Central memory CD8-positive, alpha-beta T cell (primary cell): ENCODE measurements around the gene CLASRP.
A peak's percentile ranks its signal among the peaks of the same experiment; 100 is the strongest.

Source experiments
- ATAC-seq: fragments of 150-1000 bp; cut with Tn5 transposase; replicated peaks from 2 replicates; pipeline ENCODE4 v1.10.0; 2022; ENCODE audit warnings: mild to moderate bottlenecking, moderate FRiP score, moderate number of reproducible peaks; ENCODE audit not compliant: poor library complexity, severe bottlenecking; ENCODE audit errors: extremely low read depth
- DNase-seq, 2 donors: peaks; one replicate each; pipeline ENCODE4 v3.0.0; 2021; ENCODE audit warnings: low spot score in 2 of 2
- H3K27ac Mint-ChIP-seq: one replicate; pipeline ENCODE4 v1.8.0; 2022; ENCODE audit warnings: low read depth, mild to moderate bottlenecking, moderate library complexity, mixed read lengths
- H3K27me3 Mint-ChIP-seq: one replicate; pipeline ENCODE4 v1.8.0; 2022; ENCODE audit warnings: mixed read lengths
- H3K36me3 Mint-ChIP-seq: one replicate; pipeline ENCODE4 v1.8.0; 2022; ENCODE audit warnings: mild to moderate bottlenecking, moderate library complexity, mixed read lengths; ENCODE audit not compliant: insufficient read depth
- H3K4me1 Mint-ChIP-seq: one replicate; pipeline ENCODE4 v1.8.0; 2022; ENCODE audit warnings: mixed read lengths
- H3K4me3 Mint-ChIP-seq: one replicate; pipeline ENCODE4 v1.8.0; 2022; ENCODE audit warnings: mild to moderate bottlenecking, moderate library complexity, mixed read lengths
- H3K9me3 Mint-ChIP-seq: one replicate; pipeline ENCODE4 v1.8.0; 2022; ENCODE audit warnings: mixed read lengths

CLASRP gene

DNA sequence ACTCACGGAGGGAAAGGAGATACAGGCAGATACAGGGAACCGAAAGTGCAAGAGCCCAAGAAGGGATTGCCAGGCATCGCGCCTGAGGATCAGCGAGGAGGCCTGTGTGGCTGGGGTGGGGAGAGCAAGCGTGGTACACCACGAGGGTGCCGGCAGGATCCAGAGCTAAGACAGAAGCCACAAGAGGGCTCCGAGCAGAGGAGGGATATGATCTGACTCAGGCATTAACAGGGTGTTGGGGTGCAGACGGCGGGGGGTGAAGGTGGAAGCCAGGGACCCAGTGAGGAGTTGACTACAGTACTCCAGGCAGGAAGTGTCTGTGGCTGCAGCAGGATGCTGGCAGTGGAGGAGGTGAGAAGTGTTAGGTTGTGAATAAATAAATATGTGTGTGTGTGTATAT, 48.7 kb downstream of the CLASRP start:
- H3K27me3 Mint-ChIP-seq, result no peaks in the 10 kb centered on the region
- H3K4me3 Mint-ChIP-seq, result peak overlapping the region; percentile 25
- H3K4me1 Mint-ChIP-seq, result peaks cover 35% of the 10 kb centered on the region
- peak; percentile 98 for ATAC-seq
- peak; percentile 52 to 91 for DNase-seq
- H3K36me3 Mint-ChIP-seq, result peaks cover 35% of the 10 kb centered on the region
- no peaks in the 10 kb centered on the region for H3K9me3 Mint-ChIP-seq
- H3K27ac Mint-ChIP-seq, result peak overlapping the region; percentile 90

DNA sequence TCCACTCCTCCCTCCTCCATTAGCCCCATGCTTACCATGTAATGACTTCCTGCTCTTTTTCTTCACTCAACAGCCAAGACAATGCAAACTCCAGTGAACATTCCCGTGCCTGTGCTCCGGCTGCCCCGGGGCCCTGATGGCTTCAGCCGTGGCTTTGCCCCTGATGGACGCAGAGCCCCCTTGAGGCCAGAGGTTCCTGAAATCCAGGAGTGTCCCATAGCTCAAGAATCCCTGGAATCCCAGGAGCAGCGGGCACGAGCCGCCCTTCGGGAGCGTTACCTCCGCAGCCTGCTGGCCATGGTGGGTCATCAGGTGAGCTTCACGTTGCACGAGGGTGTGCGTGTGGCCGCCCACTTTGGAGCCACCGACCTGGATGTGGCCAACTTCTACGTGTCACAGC, 51.2 kb downstream of the CLASRP start:
- DNase-seq (no peak), ATAC-seq (no peak)
- H3K27me3 Mint-ChIP-seq, result no peaks in the 10 kb centered on the region
- H3K9me3 Mint-ChIP-seq, result no peaks in the 10 kb centered on the region
- peaks cover 56% of the 10 kb centered on the region for H3K4me1 Mint-ChIP-seq
- peaks cover 31% of the 10 kb centered on the region for H3K36me3 Mint-ChIP-seq
- H3K27ac Mint-ChIP-seq, result no peak overlapping the region
- no peak overlapping the region for H3K4me3 Mint-ChIP-seq

DNA sequence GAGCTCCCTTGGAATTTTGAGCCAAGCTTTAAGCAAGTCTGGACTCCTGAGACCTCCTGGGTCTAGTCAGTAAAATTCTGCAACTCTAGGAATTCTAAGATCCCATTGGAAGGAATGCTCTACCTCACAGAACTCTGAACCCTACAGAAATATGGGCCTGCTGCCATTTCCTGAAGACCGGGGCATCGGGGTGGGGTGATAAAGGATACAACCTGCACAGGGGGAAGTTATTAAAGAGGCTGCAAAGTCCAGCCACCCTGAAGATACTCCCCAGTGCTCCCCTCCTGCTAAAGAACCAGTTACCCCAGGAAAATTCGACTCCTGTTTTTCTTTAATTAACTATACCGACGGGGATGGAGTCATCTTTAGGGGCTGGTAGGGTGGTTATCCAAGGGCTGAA, 51.8 kb downstream of the CLASRP start:
- DNase-seq (no peak), ATAC-seq (no peak)
- H3K36me3 Mint-ChIP-seq, result peaks cover 26% of the 10 kb centered on the region
- H3K4me1 Mint-ChIP-seq, result peaks cover 59% of the 10 kb centered on the region
- no peak overlapping the region for H3K27ac Mint-ChIP-seq
- H3K4me3 Mint-ChIP-seq, result no peak overlapping the region
- no peaks in the 10 kb centered on the region for H3K9me3 Mint-ChIP-seq
- no peaks in the 10 kb centered on the region for H3K27me3 Mint-ChIP-seq

DNA sequence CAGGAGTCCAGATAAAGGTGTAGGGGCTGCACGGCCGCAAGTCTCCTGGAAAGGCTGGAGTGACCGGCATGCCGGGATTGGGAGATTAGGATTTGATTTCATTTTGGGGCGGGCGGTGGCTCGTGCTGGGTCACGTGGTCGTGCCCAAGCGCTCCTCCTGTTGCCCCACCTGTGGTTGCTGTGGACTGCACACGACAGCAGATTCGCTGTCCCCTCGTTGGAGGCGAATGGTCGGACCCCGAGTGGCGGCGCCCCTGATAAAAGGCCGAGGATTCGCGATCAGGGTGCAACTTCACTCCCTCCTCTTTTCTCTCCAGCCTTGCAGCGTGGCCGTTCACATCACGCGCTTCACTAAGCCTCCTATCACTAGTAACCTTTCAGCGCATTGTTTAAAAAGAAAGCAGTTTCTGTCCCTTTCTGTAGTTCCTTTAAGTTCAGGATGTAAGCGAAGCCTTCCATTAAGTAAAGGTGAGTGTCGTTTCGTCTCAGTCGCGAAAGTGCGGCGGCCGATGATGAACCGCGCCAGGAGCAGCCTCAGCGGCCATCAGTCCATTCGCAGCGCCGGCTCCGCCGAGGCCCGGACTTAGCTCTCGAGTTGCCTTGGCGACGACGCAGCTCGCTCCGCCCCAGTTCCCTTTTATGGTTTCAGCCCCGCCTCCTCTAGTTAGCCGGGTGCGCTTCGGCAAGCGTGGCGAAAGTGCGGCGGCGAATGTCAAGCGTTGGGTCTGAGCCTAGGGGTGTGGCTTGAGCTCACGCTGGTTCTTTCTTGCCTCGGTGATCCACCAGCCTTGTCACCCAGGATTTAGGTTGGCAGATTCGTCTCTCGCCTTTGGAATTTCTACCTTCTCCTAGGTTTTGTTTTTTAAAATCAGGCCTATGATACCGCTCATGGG, 52.4 kb downstream of the CLASRP start:
- peak overlapping the region; percentile 96 for H3K4me3 Mint-ChIP-seq
- peak; percentile 88 to 95 for DNase-seq
- peaks cover 64% of the 10 kb centered on the region for H3K4me1 Mint-ChIP-seq
- H3K27me3 Mint-ChIP-seq, result no peaks in the 10 kb centered on the region
- H3K9me3 Mint-ChIP-seq, result no peaks in the 10 kb centered on the region
- H3K36me3 Mint-ChIP-seq, result peaks cover 24% of the 10 kb centered on the region
- peak; percentile 20 for ATAC-seq
- H3K27ac Mint-ChIP-seq, result peak overlapping the region; percentile 98

DNA sequence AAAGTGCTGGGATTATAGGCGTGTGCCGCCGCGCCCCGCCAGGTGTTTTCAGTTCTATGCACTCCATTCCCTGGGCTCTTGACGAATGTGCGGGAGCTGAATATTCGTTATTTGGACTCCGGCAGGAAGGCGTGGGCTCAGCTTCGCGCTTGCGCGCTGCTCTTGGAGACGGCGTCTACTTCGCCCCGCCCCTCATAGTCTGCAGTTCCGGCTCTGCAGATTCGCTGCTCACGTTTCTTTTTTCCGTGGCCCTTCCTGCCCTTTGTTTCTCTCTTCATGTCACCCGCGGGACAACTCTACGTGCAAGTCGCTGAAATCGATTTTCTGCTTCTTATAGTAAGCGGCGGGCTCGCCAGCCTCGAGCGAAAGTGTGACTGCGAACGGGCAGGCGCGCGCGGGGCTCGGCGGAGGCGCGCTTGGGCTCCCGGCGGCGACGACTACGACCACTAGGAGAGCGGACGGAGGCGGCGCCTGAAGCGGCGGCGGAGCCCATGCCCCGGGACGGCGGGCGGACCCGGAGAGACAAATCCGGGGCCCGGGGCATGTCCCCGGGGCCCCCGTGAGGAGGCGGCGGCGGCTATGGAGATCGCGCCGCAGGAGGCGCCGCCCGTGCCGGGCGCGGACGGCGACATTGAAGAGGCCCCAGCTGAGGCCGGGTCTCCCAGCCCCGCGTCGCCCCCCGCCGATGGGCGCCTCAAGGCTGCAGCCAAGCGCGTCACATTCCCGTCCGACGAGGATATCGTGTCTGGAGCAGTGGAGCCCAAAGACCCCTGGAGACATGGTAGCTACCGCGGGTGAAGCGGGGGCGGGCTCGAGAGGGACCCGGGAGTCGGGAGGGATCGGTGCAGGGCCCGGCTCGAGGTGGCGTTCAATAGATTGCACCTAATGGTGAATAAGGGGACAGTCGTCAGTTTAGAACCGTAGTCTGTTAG, 54.2 kb downstream of the CLASRP start, which contains the start of gene PPP1R37:
Gene PPP1R37 (plus strand): TSS at position 433 of the 932 bp plus-strand sequence. CDS start 147 bp downstream, at position 580.
- Mint-ChIP-seq H3K4me3 (peak within 1 kb of the TSS; percentile 96), H3K4me1 (peaks cover 67% of the 10 kb centered on the region), H3K27me3 (no peaks in the 10 kb centered on the region), H3K36me3 (peaks cover 20% of the 10 kb centered on the region), H3K27ac (peak within 1 kb of the TSS; percentile 98), H3K9me3 (no peaks in the 10 kb centered on the region)
- peak; percentile 80 to 87 for DNase-seq
- ATAC-seq, result peak; percentile 66

DNA sequence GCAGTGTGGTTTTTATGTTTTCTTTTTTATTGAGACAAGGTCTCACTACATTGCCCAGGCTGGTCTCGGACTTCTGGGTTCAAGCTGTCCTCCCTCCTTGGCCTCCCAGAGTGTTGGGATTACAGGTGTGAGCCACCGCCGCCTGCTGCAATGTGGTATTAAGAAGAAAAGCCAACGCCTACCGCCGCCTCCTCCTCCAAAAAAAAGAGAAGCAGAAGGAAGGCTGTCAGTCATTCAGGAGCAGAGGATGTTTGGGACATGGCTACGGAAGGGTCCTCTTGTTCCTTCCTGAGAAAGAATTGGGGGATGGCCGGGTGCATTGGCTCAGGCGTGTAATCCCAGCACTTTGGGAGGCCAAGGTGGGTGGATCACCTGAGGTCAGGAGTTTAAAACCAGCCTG, 55.3 kb downstream of the CLASRP start:
- ATAC-seq (no peak), DNase-seq (no peak)
- Mint-ChIP-seq H3K27ac (peak overlapping the region; percentile 98), H3K4me1 (peaks cover 76% of the 10 kb centered on the region), H3K9me3 (no peaks in the 10 kb centered on the region), H3K36me3 (peaks cover 16% of the 10 kb centered on the region), H3K27me3 (no peaks in the 10 kb centered on the region), H3K4me3 (peak overlapping the region; percentile 96)

DNA sequence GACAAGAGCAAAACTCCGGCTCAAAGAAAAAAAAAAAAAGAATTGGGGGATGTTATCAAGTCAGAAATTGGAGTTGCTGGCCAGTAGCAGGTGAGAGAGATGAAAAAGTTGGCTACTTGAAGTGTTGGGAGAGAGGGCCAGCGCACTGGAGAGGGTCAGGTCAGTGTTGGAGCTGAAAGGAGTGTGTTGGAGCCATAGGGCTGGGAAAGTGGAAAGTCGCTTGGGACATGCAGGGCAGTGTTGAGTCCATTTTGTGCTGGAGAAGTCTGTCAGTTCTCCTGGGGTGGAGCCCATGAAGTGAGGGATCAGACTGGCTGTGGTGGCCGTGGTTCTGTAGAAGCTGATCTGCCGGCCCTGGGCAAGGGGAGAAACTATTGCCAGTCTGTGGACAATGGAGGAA, 55.9 kb downstream of the CLASRP start:
- Mint-ChIP-seq H3K27me3 (no peaks in the 10 kb centered on the region), H3K4me1 (peaks cover 79% of the 10 kb centered on the region), H3K27ac (peak overlapping the region; percentile 57), H3K4me3 (peak overlapping the region; percentile 96), H3K9me3 (no peaks in the 10 kb centered on the region), H3K36me3 (peaks cover 16% of the 10 kb centered on the region)
- ATAC-seq, result no peak
- DNase-seq, result no peak

DNA sequence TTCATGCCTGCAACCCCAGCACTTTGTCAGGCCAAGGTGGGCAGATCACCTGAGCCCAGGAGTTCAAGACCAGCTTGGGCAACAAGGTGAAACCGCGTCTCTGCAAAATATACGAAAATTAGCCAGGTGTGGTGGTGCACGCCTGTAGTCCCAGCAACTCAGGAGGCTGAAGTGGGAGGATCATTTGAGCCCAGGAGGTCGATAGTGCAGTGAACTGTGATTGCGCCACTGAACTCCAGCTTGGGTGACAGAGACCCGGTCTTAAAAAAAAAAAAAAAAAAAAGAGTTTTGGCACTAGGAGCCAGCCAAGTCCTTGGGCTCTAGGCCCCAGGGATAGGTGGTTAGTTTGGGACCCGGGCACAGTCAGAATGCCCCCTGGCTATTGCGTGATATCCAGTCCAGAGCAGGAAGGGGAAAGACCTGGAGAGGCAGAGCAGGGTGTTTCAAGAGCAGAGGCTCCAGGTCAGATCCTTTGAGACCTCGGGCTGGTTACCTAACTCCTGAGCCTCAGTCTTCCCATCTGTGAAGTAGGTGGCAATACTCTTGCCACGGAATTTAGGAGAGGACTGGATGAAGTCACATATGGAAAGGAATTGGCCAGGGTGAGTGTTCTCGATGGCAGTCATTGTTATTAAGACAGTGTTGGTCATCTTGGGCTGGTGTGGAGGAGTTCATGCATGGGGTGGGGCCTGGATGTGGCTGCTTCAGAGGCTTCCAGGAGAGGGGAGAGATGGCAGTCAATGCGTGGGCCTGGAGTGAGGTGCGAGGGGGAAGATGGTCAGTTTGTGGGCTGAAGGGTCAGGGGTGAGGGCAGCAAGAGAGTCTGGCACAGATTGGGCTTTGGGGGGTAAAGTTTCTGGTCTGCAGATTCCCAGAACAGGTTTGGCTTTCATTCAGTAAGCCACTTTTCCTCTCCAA, 56.9 kb downstream of the CLASRP start:
- Mint-ChIP-seq H3K4me1 (peaks cover 82% of the 10 kb centered on the region), H3K4me3 (peak overlapping the region; percentile 96), H3K9me3 (no peaks in the 10 kb centered on the region), H3K36me3 (peaks cover 16% of the 10 kb centered on the region), H3K27me3 (no peaks in the 10 kb centered on the region), H3K27ac (peak overlapping the region; percentile 88)
- DNase-seq (no peak), ATAC-seq (no peak)

DNA sequence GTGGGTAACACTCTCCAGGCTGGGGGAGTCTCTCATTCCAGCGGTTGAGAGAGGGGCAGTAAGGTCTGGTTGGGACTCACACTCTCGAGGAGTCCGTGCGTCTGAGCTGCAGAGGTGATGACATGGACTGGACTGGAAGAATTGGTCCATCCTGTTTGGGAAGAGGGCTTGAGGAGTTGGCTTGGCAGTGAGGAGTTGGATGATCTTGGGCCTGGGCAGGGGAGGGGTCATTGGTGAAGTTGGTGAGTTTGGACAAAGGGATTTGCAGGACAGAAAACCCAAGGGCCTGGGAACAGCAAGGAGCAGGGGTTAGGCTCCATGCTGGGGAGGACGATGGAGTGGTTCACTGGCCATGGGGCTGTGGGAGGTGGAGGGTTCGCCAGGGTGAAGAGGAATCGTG, 57.9 kb downstream of the CLASRP start:
- Mint-ChIP-seq H3K27ac (peak overlapping the region; percentile 88), H3K9me3 (no peaks in the 10 kb centered on the region), H3K4me3 (peak overlapping the region; percentile 14), H3K36me3 (peaks cover 11% of the 10 kb centered on the region), H3K27me3 (no peaks in the 10 kb centered on the region), H3K4me1 (peaks cover 86% of the 10 kb centered on the region)
- no peak for DNase-seq
- no peak for ATAC-seq

DNA sequence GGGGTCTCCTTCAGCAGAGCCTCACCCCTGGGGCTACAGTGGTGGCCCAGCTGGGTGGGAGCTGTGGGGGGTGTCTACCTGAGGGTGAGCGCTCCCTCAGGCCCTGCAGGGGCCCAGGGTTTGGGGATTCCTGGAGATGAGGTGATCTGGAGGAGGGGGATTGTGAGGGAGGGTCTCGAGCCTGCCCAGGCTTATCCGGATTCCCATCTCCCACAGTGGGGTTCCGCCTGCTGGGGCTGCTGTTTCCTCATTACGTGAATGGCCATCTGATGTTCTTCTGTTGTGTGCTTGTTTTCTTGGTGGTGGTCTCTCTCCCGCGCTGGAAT, 58.6 kb downstream of the CLASRP start:
- Mint-ChIP-seq H3K4me3 (no peak overlapping the region), H3K27me3 (no peaks in the 10 kb centered on the region), H3K4me1 (peaks cover 83% of the 10 kb centered on the region), H3K27ac (peak overlapping the region; percentile 88), H3K36me3 (peaks cover 7% of the 10 kb centered on the region), H3K9me3 (no peaks in the 10 kb centered on the region)
- ATAC-seq (no peak), DNase-seq (no peak)

DNA sequence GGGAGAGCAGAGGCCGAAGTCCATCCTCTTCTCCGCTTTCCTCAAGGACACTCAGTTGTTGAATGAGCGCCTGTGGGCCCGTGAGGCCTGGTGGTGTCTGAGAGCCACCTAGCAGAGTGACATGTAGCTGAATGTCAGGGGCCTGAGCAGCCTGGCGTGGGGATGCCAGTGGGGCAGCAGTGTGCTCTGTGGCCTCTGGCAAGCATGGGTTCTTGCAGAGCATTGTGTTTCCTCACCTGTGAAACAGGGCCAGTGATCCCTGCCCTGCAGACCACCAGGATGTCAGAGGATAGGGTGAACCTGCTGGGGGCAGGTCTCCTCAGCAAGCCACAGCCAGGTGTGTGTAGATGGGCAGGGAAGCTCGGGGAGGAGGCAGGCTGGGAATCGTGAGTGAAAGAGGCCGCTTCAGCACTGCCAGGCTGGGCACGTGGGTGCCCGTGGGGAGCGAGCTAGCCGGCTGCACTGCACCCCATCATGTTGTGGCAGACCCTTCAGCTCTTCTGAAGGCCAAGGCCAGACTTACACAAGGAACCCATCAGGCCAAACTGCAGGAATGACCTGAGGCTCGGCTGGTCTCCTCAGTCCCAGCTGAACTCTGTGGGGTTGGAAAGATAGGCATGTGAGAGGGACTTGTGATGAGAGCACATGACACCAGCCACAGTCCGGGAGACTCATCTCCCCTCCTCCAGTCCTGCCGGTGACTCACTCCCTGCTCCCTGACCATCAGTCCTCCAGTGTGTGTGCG, 59.1 kb downstream of the CLASRP start:
- Mint-ChIP-seq H3K27ac (peak overlapping the region; percentile 88), H3K27me3 (no peaks in the 10 kb centered on the region), H3K9me3 (no peaks in the 10 kb centered on the region), H3K36me3 (peaks cover 3% of the 10 kb centered on the region), H3K4me1 (peaks cover 78% of the 10 kb centered on the region), H3K4me3 (no peak overlapping the region)
- DNase-seq (no peak), ATAC-seq (no peak)
